Stimulated activated CD4-positive, alpha-beta T cell treated with anti-CD3 and anti-CD28 coated beads, Interleukin-15, amount 100 ng/mL, for 48 hours (primary cell): ENCODE measurements around the gene BBS7.

ENCODE experiments used
- DNase-seq, 2 donors: peaks; one replicate each; pipeline ENCODE4 v3.0.0-alpha.2; 2020; ENCODE audit warnings: low read depth in 2 of 2

The BBS7 gene

GRCh38 chr4:121791481-121791880, 78.8 kb downstream of the BBS7 start:
- DNase-seq, result no peak

GRCh38 chr4:121790976-121791375, 79.3 kb downstream of the BBS7 start:
- DNase-seq, result no peak

- no peak for DNase-seq
Measured at GRCh38 chr4:121789960-121790829, 80.1 kb downstream of the BBS7 start.

GRCh38 chr4:121789455-121789854, 80.8 kb downstream of the BBS7 start:
- no peak for DNase-seq

- DNase-seq, result no peak
Measured at GRCh38 chr4:121788896-121789295, 81.4 kb downstream of the BBS7 start.

GRCh38 chr4:121786221-121786620, 84.1 kb downstream of the BBS7 start:
- DNase-seq, result no peak

- no peak for DNase-seq
Measured at GRCh38 chr4:121785479-121785878, 84.8 kb downstream of the BBS7 start.

GRCh38 chr4:121784975-121785374, 85.3 kb downstream of the BBS7 start:
- DNase-seq, result no peak

- no peak for DNase-seq
Measured at GRCh38 chr4:121784401-121784800, 85.9 kb downstream of the BBS7 start.

GRCh38 chr4:121783210-121783609, 87.1 kb downstream of the BBS7 start:
- DNase-seq, result no peak

GRCh38 chr4:121778991-121779628, 91.2 kb downstream of the BBS7 start:
- no peak for DNase-seq

GRCh38 chr4:121777625-121778024, 92.6 kb downstream of the BBS7 start:
- DNase-seq, result no peak

- DNase-seq, result no peak
Measured at GRCh38 chr4:121776610-121777401, 93.5 kb downstream of the BBS7 start.
